ENCODE data around the gene BMP2K. TPM values are rescaled to one million over a fixed set of nuclear protein-coding genes. Genes with fewer than 3 reads are reported as not detected.
"Not testable (repeated sequence)": the region's sequence is repeated elsewhere in the genome, so short reads cannot be mapped to it uniquely, and the experiment has no call there.

BMP2K gene
- total RNA-seq, 1 donor from 2014 or later: 33.3 TPM

DNA sequence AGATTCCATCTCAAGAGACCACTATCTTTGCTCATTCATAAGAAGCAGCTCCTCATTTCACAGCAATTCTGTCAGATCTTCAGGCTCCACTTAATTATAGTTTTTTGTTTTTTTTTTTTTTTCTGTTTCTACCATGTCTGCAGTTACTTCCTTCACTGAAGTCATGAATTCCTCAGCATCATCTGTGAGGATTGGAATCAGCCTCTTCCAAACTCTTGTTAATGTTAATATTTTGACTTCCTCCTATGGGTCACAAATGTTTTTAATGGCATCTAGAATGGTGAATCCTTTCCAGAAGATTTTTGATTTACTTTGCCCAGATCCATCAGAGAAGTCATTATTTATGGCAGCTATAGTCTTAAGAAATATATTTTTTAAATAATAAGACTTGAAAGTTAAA lies 53.1 kb downstream of the BMP2K start:
- peak overlapping the region; percentile 32 for H3K4me2 ChIP-seq (ENCODE audit: low read length)
- no peaks in the 10 kb centered on the region for H3K27me3 ChIP-seq (ENCODE audit: insufficient read depth, low read length)
- FAIRE-seq (no peak), DNase-seq (ENCODE audit: low read depth) (peak; percentile 46)
- H3K9me3 ChIP-seq (ENCODE audit: insufficient read depth, low read depth, low read length): no peaks in the 10 kb centered on the region
- H3K79me2 ChIP-seq (ENCODE audit: insufficient read depth, low read length): peaks cover 10% of the 10 kb centered on the region
- H4K20me1 ChIP-seq (ENCODE audit: insufficient read depth, low read length): no peaks in the 10 kb centered on the region
- TF ChIP-seq, protein P1, sequence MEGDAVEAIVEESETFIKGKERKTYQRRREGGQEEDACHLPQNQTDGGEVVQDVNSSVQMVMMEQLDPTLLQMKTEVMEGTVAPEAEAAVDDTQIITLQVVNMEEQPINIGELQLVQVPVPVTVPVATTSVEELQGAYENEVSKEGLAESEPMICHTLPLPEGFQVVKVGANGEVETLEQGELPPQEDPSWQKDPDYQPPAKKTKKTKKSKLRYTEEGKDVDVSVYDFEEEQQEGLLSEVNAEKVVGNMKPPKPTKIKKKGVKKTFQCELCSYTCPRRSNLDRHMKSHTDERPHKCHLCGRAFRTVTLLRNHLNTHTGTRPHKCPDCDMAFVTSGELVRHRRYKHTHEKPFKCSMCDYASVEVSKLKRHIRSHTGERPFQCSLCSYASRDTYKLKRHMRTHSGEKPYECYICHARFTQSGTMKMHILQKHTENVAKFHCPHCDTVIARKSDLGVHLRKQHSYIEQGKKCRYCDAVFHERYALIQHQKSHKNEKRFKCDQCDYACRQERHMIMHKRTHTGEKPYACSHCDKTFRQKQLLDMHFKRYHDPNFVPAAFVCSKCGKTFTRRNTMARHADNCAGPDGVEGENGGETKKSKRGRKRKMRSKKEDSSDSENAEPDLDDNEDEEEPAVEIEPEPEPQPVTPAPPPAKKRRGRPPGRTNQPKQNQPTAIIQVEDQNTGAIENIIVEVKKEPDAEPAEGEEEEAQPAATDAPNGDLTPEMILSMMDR (IDR thresholded peaks at IDR 0.05; ENCODE audit: insufficient read depth, low read depth, low read length): no peak
- TF ChIP-seq EZH2 (IDR thresholded peaks at IDR 0.05; ENCODE audit: insufficient read depth, low read length): no peak
- H3K4me3 Mint-ChIP-seq (ENCODE audit: unreplicated experiment): no peak overlapping the region
- peaks cover 11% of the 10 kb centered on the region for H3K36me3 ChIP-seq (ENCODE audit: insufficient read depth, low read length)
- no peaks in the 10 kb centered on the region for H3K27me3 Mint-ChIP-seq (ENCODE audit: low read depth, unreplicated experiment)
- peaks cover 5% of the 10 kb centered on the region for H3K4me1 ChIP-seq (ENCODE audit: insufficient read depth, low read length)
- no peak overlapping the region for H3K27ac ChIP-seq (ENCODE audit: low read depth, low read length)
- H3K27ac Mint-ChIP-seq (ENCODE audit: unreplicated experiment): no peak overlapping the region
- H3K36me3 Mint-ChIP-seq (ENCODE audit: low read depth, unreplicated experiment): peaks cover 10% of the 10 kb centered on the region
- no peaks in the 10 kb centered on the region for H3K9me3 Mint-ChIP-seq (ENCODE audit: unreplicated experiment)
- no peak overlapping the region for H3K4me3 ChIP-seq (ENCODE audit: insufficient read depth, low read depth, low read length)
- H2AFZ ChIP-seq (ENCODE audit: low read depth, low read length): no peak overlapping the region
- H3K4me1 Mint-ChIP-seq (ENCODE audit: low read depth, unreplicated experiment): peaks cover 9% of the 10 kb centered on the region
- H3K9ac ChIP-seq (ENCODE audit: low read length): no peak overlapping the region

DNA sequence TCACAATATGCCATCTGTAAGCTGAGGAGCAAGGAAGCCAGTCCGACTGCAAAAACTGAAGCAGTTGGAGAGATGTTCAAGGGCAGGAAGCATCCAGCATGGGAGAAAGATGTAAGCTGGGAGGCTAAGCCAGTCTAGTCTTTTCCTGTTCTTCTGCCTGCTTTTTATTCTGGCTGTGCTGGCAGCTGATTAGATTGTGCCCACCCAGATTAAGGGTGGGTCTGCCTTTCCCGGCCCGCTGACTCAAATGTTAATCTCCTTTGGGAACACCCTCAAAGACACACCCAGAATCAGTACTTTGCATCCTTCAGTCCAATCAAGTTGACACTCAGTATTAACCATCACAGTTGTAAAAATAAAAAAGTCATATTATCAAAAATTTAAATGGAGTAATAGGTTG lies 63.5 kb downstream of the BMP2K start:
- H3K4me3 ChIP-seq (ENCODE audit: insufficient read depth, low read depth, low read length); H3K4me1 ChIP-seq (ENCODE audit: insufficient read depth, low read length); H3K9me3 ChIP-seq (ENCODE audit: insufficient read depth, low read depth, low read length); H2AFZ ChIP-seq (ENCODE audit: low read depth, low read length); H3K36me3 ChIP-seq (ENCODE audit: insufficient read depth, low read length); H3K9me3 Mint-ChIP-seq (ENCODE audit: unreplicated experiment); H3K79me2 ChIP-seq (ENCODE audit: insufficient read depth, low read length); H3K9ac ChIP-seq (ENCODE audit: low read length); H3K27ac Mint-ChIP-seq (ENCODE audit: unreplicated experiment); H3K27me3 ChIP-seq (ENCODE audit: insufficient read depth, low read length); H3K27ac ChIP-seq (ENCODE audit: low read depth, low read length); H4K20me1 ChIP-seq (ENCODE audit: insufficient read depth, low read length); H3K4me2 ChIP-seq (ENCODE audit: low read length); H3K4me3 Mint-ChIP-seq (ENCODE audit: unreplicated experiment); H3K27me3 Mint-ChIP-seq (ENCODE audit: low read depth, unreplicated experiment); DNase-seq (ENCODE audit: low read depth); FAIRE-seq; H3K4me1 Mint-ChIP-seq (ENCODE audit: low read depth, unreplicated experiment): not testable (repeated sequence)
- H3K36me3 Mint-ChIP-seq (ENCODE audit: low read depth, unreplicated experiment): peaks cover 15% of the 10 kb centered on the region

DNA sequence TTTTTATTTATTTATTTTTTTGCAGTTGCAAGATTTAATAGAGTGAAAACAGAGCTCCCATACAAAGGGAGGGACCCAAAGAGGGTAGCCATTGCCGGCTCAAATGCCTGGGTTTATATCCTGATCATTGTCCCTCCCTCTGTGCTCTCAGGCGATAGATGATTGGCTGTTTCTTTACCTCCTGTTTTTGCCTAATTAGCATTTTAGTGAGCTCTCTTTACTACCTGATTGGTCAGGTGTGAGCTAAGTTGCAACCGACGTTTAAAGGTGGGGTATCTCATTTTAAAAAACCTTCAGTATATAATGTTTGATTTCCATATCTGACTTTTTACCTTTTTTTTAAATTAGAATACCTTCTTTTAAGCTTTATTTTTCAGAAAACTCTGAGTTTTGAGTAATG lies 64.1 kb downstream of the BMP2K start:
- H3K79me2 ChIP-seq (ENCODE audit: insufficient read depth, low read length); FAIRE-seq; H3K9ac ChIP-seq (ENCODE audit: low read length); H3K9me3 Mint-ChIP-seq (ENCODE audit: unreplicated experiment); H2AFZ ChIP-seq (ENCODE audit: low read depth, low read length); H3K27me3 ChIP-seq (ENCODE audit: insufficient read depth, low read length); H3K4me1 ChIP-seq (ENCODE audit: insufficient read depth, low read length); H3K9me3 ChIP-seq (ENCODE audit: insufficient read depth, low read depth, low read length); H3K27me3 Mint-ChIP-seq (ENCODE audit: low read depth, unreplicated experiment); H3K36me3 ChIP-seq (ENCODE audit: insufficient read depth, low read length); H3K4me3 Mint-ChIP-seq (ENCODE audit: unreplicated experiment); H3K27ac ChIP-seq (ENCODE audit: low read depth, low read length); H3K27ac Mint-ChIP-seq (ENCODE audit: unreplicated experiment); H3K4me2 ChIP-seq (ENCODE audit: low read length); H4K20me1 ChIP-seq (ENCODE audit: insufficient read depth, low read length); H3K4me1 Mint-ChIP-seq (ENCODE audit: low read depth, unreplicated experiment); DNase-seq (ENCODE audit: low read depth); H3K4me3 ChIP-seq (ENCODE audit: insufficient read depth, low read depth, low read length): not testable (repeated sequence)
- H3K36me3 Mint-ChIP-seq (ENCODE audit: low read depth, unreplicated experiment): peaks cover 15% of the 10 kb centered on the region

DNA sequence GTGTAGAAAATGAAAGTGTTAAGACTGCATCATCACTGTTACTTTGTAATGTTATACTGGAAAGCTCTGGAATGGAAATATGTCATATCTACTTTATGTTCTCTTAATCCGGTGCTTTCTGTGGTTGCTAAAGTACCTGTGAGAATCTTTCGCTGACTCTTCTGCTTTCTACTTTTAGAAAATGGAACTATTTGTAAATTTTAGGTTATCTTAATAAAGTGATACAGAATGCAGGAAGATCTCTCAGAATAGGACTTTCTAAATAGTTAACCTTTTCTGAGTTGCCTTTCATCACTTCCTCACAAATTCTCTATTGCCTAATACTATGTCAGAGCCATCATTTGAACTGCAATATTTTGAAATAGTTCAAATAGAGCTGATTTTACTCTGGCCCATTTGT lies 69.3 kb downstream of the BMP2K start:
- Histone ChIP-seq H3K4me2 (ENCODE audit: low read length) (no peak overlapping the region), H3K79me2 (ENCODE audit: insufficient read depth, low read length) (no peaks in the 10 kb centered on the region), H2AFZ (ENCODE audit: low read depth, low read length) (no peak overlapping the region), H3K4me1 (ENCODE audit: insufficient read depth, low read length) (no peaks in the 10 kb centered on the region), H3K9ac (ENCODE audit: low read length) (no peak overlapping the region), H3K36me3 (ENCODE audit: insufficient read depth, low read length) (no peaks in the 10 kb centered on the region), H3K9me3 (ENCODE audit: insufficient read depth, low read depth, low read length) (no peaks in the 10 kb centered on the region), H3K27ac (ENCODE audit: low read depth, low read length) (no peak overlapping the region), H4K20me1 (ENCODE audit: insufficient read depth, low read length) (no peaks in the 10 kb centered on the region), H3K4me3 (ENCODE audit: insufficient read depth, low read depth, low read length) (no peak overlapping the region), H3K27me3 (ENCODE audit: insufficient read depth, low read length) (no peaks in the 10 kb centered on the region)
- Mint-ChIP-seq H3K27me3 (ENCODE audit: low read depth, unreplicated experiment) (no peaks in the 10 kb centered on the region), H3K4me3 (ENCODE audit: unreplicated experiment) (no peak overlapping the region), H3K36me3 (ENCODE audit: low read depth, unreplicated experiment) (peaks cover 2% of the 10 kb centered on the region), H3K9me3 (ENCODE audit: unreplicated experiment) (no peaks in the 10 kb centered on the region), H3K4me1 (ENCODE audit: low read depth, unreplicated experiment) (no peaks in the 10 kb centered on the region), H3K27ac (ENCODE audit: unreplicated experiment) (no peak overlapping the region)
- FAIRE-seq: no peak
- no peak for DNase-seq (ENCODE audit: low read depth)
- TF ChIP-seq EZH2 (IDR thresholded peaks at IDR 0.05; ENCODE audit: insufficient read depth, low read length): no peak
- TF ChIP-seq, protein P1 (IDR thresholded peaks at IDR 0.05; ENCODE audit: insufficient read depth, low read depth, low read length): no peak
